H1 (cell line): ENCODE measurements around the gene FAM83G. TPM values are rescaled to one million over a fixed set of nuclear protein-coding genes. Genes with fewer than 3 reads are reported as not detected.

Experiments used
- CTCF ChIA-PET: fragments of 300-600 bp; sonication (Branson Sonifier 250); formaldehyde crosslinking; loops from one replicate; lab custom pipeline; 2021; ENCODE audit not compliant: partially characterized antibody; lab: Charles Lee
- POLR2A ChIA-PET: fragments of 300-600 bp; sonication (Branson Sonifier 250); formaldehyde crosslinking; loops from one replicate; lab custom pipeline; 2021; ENCODE audit warnings: inconsistent platforms; ENCODE audit not compliant: partially characterized antibody; lab: Charles Lee
- DNase-seq, 2 experiments: peaks; one replicate each; pipeline versions ENCODE4 v3.0.0 to v3.0.0-alpha.2; 2010 to 2022; ENCODE audit warnings: low spot score in 2 of 2, low read depth in 1 of 2, mixed read lengths in 1 of 2
- FAIRE-seq: peaks from 2 replicates; lab custom pipeline; 2011; peaks lifted over from hg19 to GRCh38; lab: Jason Lieb, UNC
- H2AFZ ChIP-seq: 2 replicates; pipeline ENCODE4 v1.8.1; 2012; ENCODE audit warnings: low read length, inconsistent platforms
- H2AK5ac ChIP-seq: 2 replicates; pipeline ENCODE4 v1.6.1; 2013; ENCODE audit warnings: low read depth, low read length
- H2BK120ac ChIP-seq: replicated peaks from 2 replicates; pipeline ENCODE3; 2013; ENCODE audit warnings: low read depth, low read length, inconsistent platforms
- H2BK12ac ChIP-seq: 2 replicates; pipeline ENCODE4 v1.6.1; 2013; ENCODE audit warnings: low read depth, low read length
- H2BK15ac ChIP-seq: 2 replicates; pipeline ENCODE4 v1.6.1; 2013; ENCODE audit warnings: low read length
- H2BK20ac ChIP-seq: 2 replicates; pipeline ENCODE4 v1.6.1; 2013; ENCODE audit warnings: low read length
- H2BK5ac ChIP-seq: 2 replicates; pipeline ENCODE4 v1.6.1; 2013; ENCODE audit warnings: low read depth, low read length
- H3K14ac ChIP-seq: 2 replicates; pipeline ENCODE4 v1.6.1; 2013; ENCODE audit warnings: inconsistent platforms; ENCODE audit not compliant: insufficient read length
- H3K18ac ChIP-seq: 2 replicates; pipeline ENCODE4 v1.6.1; 2013; ENCODE audit warnings: low read length; ENCODE audit errors: extremely low read depth
- H3K23ac ChIP-seq: 2 replicates; pipeline ENCODE4 v1.6.1; 2013; ENCODE audit warnings: inconsistent platforms; ENCODE audit not compliant: insufficient read length
- H3K23me2 ChIP-seq: 2 replicates; pipeline ENCODE4 v1.6.1; 2013; ENCODE audit warnings: low read depth, low read length
- H3K27ac ChIP-seq: 2 replicates; pipeline ENCODE4 v1.6.1; 2011; ENCODE audit warnings: low read depth, low read length, inconsistent platforms
- H3K27me3 ChIP-seq, 4 experiments: replicated peaks in 1 of 4; 1 replicate in 1 of 4; 2 replicates in 3 of 4; pipeline versions ENCODE4 v1.6.1 to v1.8.1; 2011 to 2013; ENCODE audit warnings: low read length in 3 of 4, mild to moderate bottlenecking in 3 of 4, inconsistent platforms in 2 of 4, mixed read lengths in 2 of 4, moderate library complexity in 1 of 4; ENCODE audit not compliant: control insufficient read depth in 3 of 4, insufficient read depth in 3 of 4; ENCODE audit errors: extremely low read depth in 1 of 4
- H3K36me3 ChIP-seq, 4 experiments: 2 replicates each; pipeline versions ENCODE4 v1.6.1 to v1.8.1; 2011 to 2013; ENCODE audit warnings: mild to moderate bottlenecking in 4 of 4, low read length in 3 of 4, moderate library complexity in 2 of 4, control low read depth in 1 of 4, inconsistent platforms in 1 of 4; ENCODE audit not compliant: insufficient read depth in 4 of 4, control insufficient read depth in 2 of 4
- H3K4ac ChIP-seq: replicated peaks from 2 replicates; pipeline ENCODE3; 2013; ENCODE audit warnings: low read length, low read depth, mixed read lengths, inconsistent platforms; ENCODE audit not compliant: insufficient read length
- H3K4me1 ChIP-seq, 4 experiments: replicated peaks in 1 of 4; 1 replicate in 1 of 4; 2 replicates in 3 of 4; pipeline versions ENCODE4 v1.6.1 to v1.8.1; 2011 to 2013; ENCODE audit warnings: low read length in 3 of 4, inconsistent platforms in 2 of 4, mixed read lengths in 1 of 4; ENCODE audit not compliant: insufficient read depth in 4 of 4, control insufficient read depth in 3 of 4
- H3K4me2 ChIP-seq, 2 experiments: 2 replicates each; pipeline versions ENCODE4 v1.6.1 to v1.8.1; 2011 to 2013; ENCODE audit warnings: low read depth in 2 of 2, low read length in 2 of 2, control low read depth in 1 of 2, inconsistent platforms in 1 of 2, mild to moderate bottlenecking in 1 of 2; ENCODE audit not compliant: insufficient read depth in 1 of 2
- H3K4me3 ChIP-seq, 4 experiments: fragments of 200-600, 300-600 bp in 1 of 4; sonication (generic), shearing (Covaris generic), sonication (Bioruptor Twin) in 1 of 4; 2 replicates each; pipeline versions ENCODE4 v1.5.1 to v1.8.1; 2011 to 2016; ENCODE audit warnings: low read length in 4 of 4, low read depth in 3 of 4, control low read depth in 2 of 4, inconsistent platforms in 2 of 4, mild to moderate bottlenecking in 2 of 4, mixed read lengths in 1 of 4, moderate library complexity in 1 of 4; ENCODE audit not compliant: insufficient read depth in 2 of 4; ENCODE audit errors: extremely low read depth in 1 of 4
- H3K56ac ChIP-seq: replicated peaks from 2 replicates; pipeline ENCODE3; 2013; ENCODE audit warnings: low read depth, mild to moderate bottlenecking, mixed read lengths, low read length, inconsistent platforms; ENCODE audit not compliant: insufficient read length
- H3K79me1 ChIP-seq: 2 replicates; pipeline ENCODE4 v1.6.1; 2013; ENCODE audit warnings: low read depth, low read length, control low read depth
- H3K79me2 ChIP-seq, 2 experiments: 2 replicates each; pipeline versions ENCODE4 v1.6.1 to v1.8.1; 2012 to 2013; ENCODE audit warnings: low read length in 2 of 2, mild to moderate bottlenecking in 2 of 2, inconsistent platforms in 1 of 2; ENCODE audit not compliant: insufficient read depth in 2 of 2, control insufficient read depth in 1 of 2
- H3K9ac ChIP-seq, 4 experiments: replicated peaks in 1 of 4; 1 replicate in 1 of 4; 2 replicates in 3 of 4; pipeline versions ENCODE4 v1.6.1 to v1.8.1; 2011 to 2013; ENCODE audit warnings: low read depth in 3 of 4, low read length in 3 of 4, control low read depth in 2 of 4, mild to moderate bottlenecking in 2 of 4, moderate library complexity in 2 of 4, inconsistent platforms in 1 of 4; ENCODE audit errors: extremely low read depth in 1 of 4
- H3K9me3 ChIP-seq, 2 experiments: 2 replicates each; pipeline versions ENCODE4 v1.6.1 to v1.8.1; 2012 to 2013; ENCODE audit warnings: mild to moderate bottlenecking in 2 of 2, moderate library complexity in 2 of 2, control low read depth in 1 of 2, inconsistent platforms in 1 of 2, low read depth in 1 of 2, low read length in 1 of 2, mixed read lengths in 1 of 2; ENCODE audit not compliant: insufficient read depth in 2 of 2
- H4K20me1 ChIP-seq, 2 experiments: replicated peaks in 1 of 2; 2 replicates each; pipeline versions ENCODE3 to v1.8.1; 2011 to 2013; ENCODE audit warnings: inconsistent platforms in 2 of 2, low read length in 2 of 2, mild to moderate bottlenecking in 1 of 2; ENCODE audit not compliant: insufficient read depth in 2 of 2, control insufficient read depth in 1 of 2
- H4K5ac ChIP-seq: 2 replicates; pipeline ENCODE4 v1.6.1; 2013; ENCODE audit warnings: low read length, low read depth, mixed read lengths, inconsistent platforms; ENCODE audit not compliant: insufficient read length
- H4K8ac ChIP-seq: 2 replicates; pipeline ENCODE4 v1.8.0; 2013; ENCODE audit warnings: mild to moderate bottlenecking, moderate library complexity, low read length, inconsistent platforms; ENCODE audit not compliant: insufficient read depth; ENCODE audit errors: extremely low read depth
- H4K91ac ChIP-seq: replicated peaks from 2 replicates; pipeline ENCODE3; 2013; ENCODE audit warnings: low read length, mixed read lengths, inconsistent platforms; ENCODE audit not compliant: insufficient read length
- ATF2 ChIP-seq: IDR thresholded peaks from 2 replicates; pipeline ENCODE4 v1.6.1; 2012; ENCODE audit warnings: low read length, inconsistent platforms
- CTBP2 ChIP-seq: IDR thresholded peaks from 2 replicates; pipeline ENCODE4 v1.7.0; 2011; ENCODE audit warnings: borderline replicate concordance, mild to moderate bottlenecking, moderate library complexity, mixed read lengths, low read length; ENCODE audit not compliant: insufficient read depth, insufficient read length
- EZH2 ChIP-seq: fragments of 200-600 bp; sonication (generic); IDR thresholded peaks from 2 replicates; pipeline ENCODE4 v1.7.1; 2012; ENCODE audit warnings: low read depth, mild to moderate bottlenecking, moderate library complexity, low read length, inconsistent platforms; ENCODE audit not compliant: severe bottlenecking
- SIX5 ChIP-seq: IDR thresholded peaks from 2 replicates; pipeline ENCODE4 v1.6.1; 2011; ENCODE audit warnings: mild to moderate bottlenecking, low read depth, low read length
- SRF ChIP-seq: IDR thresholded peaks from 2 replicates; pipeline ENCODE4 v1.6.1; 2011; ENCODE audit warnings: mild to moderate bottlenecking, low read depth, low read length, moderate library complexity
- TBP ChIP-seq: IDR thresholded peaks from 2 replicates; pipeline ENCODE4 v1.6.1; 2011; ENCODE audit warnings: low read depth, low read length, improper control_type of control experiment
- WGBS, 2 experiments: shearing (Covaris generic) in 1 of 2; methylation state at CpG; one replicate each; pipeline versions ENCODE4 v1.1.6 to v1.1.7; 2013 to 2015; ENCODE audit warnings: low lambda C conversion rate in 2 of 2, mixed read lengths in 2 of 2, inconsistent platforms in 1 of 2, low coverage in 1 of 2, missing lambda C conversion rate in 1 of 2; ENCODE audit not compliant: insufficient replicate concordance in 2 of 2, insufficient coverage in 1 of 2, insufficient read length in 1 of 2; ENCODE audit errors: extremely low coverage in 1 of 2, missing lambda C conversion rate in 1 of 2; 5-methylcytosine and 5-hydroxymethylcytosine counted together
- polyA plus RNA-seq, 7 experiments: library from polyadenylated mRNA; depleted of rRNA in 3 of 7; stranded (reverse) in 5 of 7; unstranded in 2 of 7; fragments of >200 nt in 5 of 7; fragments of 200-250 nt in 2 of 7; gene quantifications; 1 replicate in 5 of 7; 2 replicates in 1 of 7; 4 replicates in 1 of 7; pipeline versions ENCODE4 v1.2.1 to v1.2.3, GENCODE V29; 2011 to 2013; ENCODE audit warnings: missing spikeins in 2 of 7, mixed read lengths in 2 of 7
- total RNA-seq: library from RNA; stranded (reverse); fragmentation: NEBNext Ultra II Directional; extraction: Animal tissue kit (Norgen Biotek cat#: 25700); gene quantifications from 2 replicates; pipeline ENCODE4 v1.2.1, GENCODE V29; 2021

The FAM83G gene
- total and polyA plus RNA-seq, 2 of the 8 experiments (the other 6 are each of a cell fraction or from before 2014, with no cell fraction given), result 15.4 to 29.0 TPM

- no peak overlapping the region for H2BK15ac ChIP-seq
- H2BK12ac ChIP-seq, result no peak overlapping the region
- CTCF ChIA-PET, result interaction anchor here (1.5 kb wide), 1 partner anchor 17 kb away, joined by 6 read pairs; no protein-coding TSS in a partner anchor
- no peaks in the 10 kb centered on the region for H3K36me3 ChIP-seq
- DNase-seq (no peak), FAIRE-seq (no peak)
- no peak overlapping the region for H2BK120ac ChIP-seq
- no peaks in the 10 kb centered on the region for H3K79me1 ChIP-seq
- no peaks in the 10 kb centered on the region for H3K9me3 ChIP-seq
- no peak overlapping the region for H3K4me3 ChIP-seq
- no peak overlapping the region for H3K18ac ChIP-seq
- no peak overlapping the region for H4K91ac ChIP-seq
- H2BK5ac ChIP-seq, result no peak overlapping the region
- H2BK20ac ChIP-seq, result no peak overlapping the region
- H2AFZ ChIP-seq, result no peak overlapping the region
- no peak overlapping the region for H3K23ac ChIP-seq
- no peak overlapping the region for H3K14ac ChIP-seq
- H2AK5ac ChIP-seq, result no peak overlapping the region
- H3K9ac ChIP-seq, result no peak overlapping the region
- no peak overlapping the region for H4K5ac ChIP-seq
- H3K79me2 ChIP-seq, result no peaks in the 10 kb centered on the region
- H3K56ac ChIP-seq, result no peak overlapping the region
- no peak overlapping the region for H3K27ac ChIP-seq
- POLR2A ChIA-PET, result no interaction called here
- 80% methylated on average over 5 of the region's 5 CpGs; no CpG with 5 or more reads in 1 of the 2 experiments for WGBS, 2 experiments
- no peak overlapping the region for H4K8ac ChIP-seq
- no peaks in the 10 kb centered on the region; a peak in 1 of 7 replicates for H3K4me1 ChIP-seq
- no peak overlapping the region for H3K4ac ChIP-seq
- H3K27me3 ChIP-seq, result no peaks in the 10 kb centered on the region
- no peak overlapping the region for H3K4me2 ChIP-seq
- no peaks in the 10 kb centered on the region for H3K23me2 ChIP-seq
- no peaks in the 10 kb centered on the region for H4K20me1 ChIP-seq
- TF ChIP-seq TBP (no peak), SRF (no peak), SIX5 (no peak), CTBP2 (no peak), ATF2 (no peak), EZH2 (no peak)
Measured at GRCh38 chr17:18944646-18945045, 59.9 kb downstream of the FAM83G start.
